HPDE6-E6E7 (cell line): ENCODE data around the gene JAG2.

ENCODE experiments used
- DNase-seq: peaks from one replicate; pipeline ENCODE4 v3.0.0; 2011; ENCODE audit warnings: missing footprints; ENCODE audit errors: extremely low spot score

The JAG2 gene

DNA sequence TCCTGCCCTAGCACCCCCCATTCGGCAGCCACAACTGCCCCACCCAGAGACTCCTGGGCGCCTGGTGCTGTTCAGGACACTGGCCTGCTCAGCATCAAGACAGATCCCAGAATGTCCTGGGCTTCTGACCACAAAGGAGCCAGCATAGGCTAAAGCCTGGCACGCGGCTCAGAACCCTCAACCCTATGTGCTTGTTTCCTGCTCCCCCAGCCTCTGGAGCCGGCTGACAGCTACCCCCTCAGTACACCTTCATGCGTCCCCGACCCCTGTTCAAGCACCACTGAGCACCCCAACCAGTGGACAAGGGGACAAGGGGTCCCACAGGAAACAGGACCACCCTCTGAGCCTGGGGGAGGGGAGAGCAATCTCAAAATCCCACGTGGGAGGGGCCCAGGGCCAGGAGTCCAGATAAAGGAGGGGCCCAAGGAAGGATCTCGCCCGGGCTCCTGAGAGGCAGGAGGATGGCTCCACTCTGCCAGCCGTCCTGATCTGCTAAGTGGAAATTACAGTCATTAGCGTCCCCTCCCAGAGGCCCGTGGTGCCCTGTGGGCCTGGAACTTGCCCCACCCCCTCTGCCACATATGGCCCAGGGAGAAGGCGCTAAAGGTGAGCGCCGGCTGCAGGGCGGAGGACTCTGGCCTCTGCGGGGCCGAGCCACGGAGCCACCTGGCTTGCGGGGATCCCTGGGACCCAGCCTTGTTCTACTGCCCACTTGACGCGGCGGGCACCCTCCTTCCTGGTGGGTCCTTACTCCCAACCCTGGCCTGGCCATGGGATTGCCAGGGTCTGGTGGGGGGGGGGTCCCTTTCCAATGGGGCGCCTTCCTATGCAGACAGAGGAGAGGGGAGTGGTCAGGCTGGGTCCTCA is 76.2 kb downstream of the JAG2 start:
- DNase-seq: no peak

DNA sequence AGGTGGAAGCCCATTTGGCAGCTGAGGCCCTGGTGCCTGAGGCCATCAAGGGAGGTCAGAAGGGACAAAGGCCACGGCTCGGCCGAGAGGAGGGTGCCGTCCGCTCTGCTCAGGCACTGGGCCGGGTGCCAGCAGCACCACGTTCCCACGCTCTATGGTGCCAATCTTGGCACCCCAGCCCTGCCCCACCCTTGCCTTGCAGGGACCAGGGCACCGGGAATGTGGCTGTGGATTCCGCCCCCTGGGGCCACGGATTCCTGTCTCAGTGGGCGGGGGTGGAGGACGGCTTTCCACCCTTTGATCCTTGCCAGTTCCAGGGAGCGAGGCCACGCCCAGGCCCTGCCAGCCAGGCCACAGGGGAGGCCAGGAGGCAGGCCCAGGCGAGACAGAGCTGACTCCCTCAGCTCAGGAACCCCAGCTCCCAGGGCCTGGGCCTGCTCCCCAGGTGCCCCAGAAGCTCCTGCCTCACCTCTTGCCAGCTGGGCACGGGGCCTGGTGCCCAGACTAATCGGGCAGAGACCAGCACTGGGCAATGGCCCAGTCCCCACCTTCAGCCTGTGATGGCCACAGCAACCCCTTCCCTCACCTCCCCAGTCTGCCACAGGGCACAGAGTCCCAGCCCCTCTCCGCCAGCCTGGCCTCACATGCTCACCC is 76.9 kb downstream of the JAG2 start:
- no peak for DNase-seq

- DNase-seq: no peak
Observed at GRCh38 chr14:105091054-105091516, 77.5 kb downstream of the JAG2 start.
